ENCODE measurements around the gene BTLA.
"Not testable (repeated sequence)": the region's sequence is repeated elsewhere in the genome, so short reads cannot be mapped to it uniquely, and the experiment has no call there.

GRCh38 chr3:112494448-112494767 is 4.9 kb downstream of the BTLA start:
- TF ChIP-seq REST (IDR thresholded peaks at IDR 0.05; ENCODE audit: low read depth, low read length); ZBTB4 (CRISPR knock-in tag; IDR thresholded peaks at IDR 0.05); EGR1 (IDR thresholded peaks at IDR 0.05; ENCODE audit: borderline replicate concordance in 1 of 2, low read depth in 2 of 2, low read length in 2 of 2); CTCF (IDR thresholded peaks at IDR 0.05 in 2 of 3, conservative IDR thresholded peaks at IDR 0.05 in 1 of 3; ENCODE audit: control insufficient read depth in 2 of 3, extremely low read depth in 1 of 3, insufficient read depth in 1 of 3, low read depth in 3 of 3, low read length in 3 of 3); TAF1 (IDR thresholded peaks at IDR 0.05; ENCODE audit: borderline replicate concordance, low read depth, low read length); MXI1 (IDR thresholded peaks at IDR 0.05; ENCODE audit: low read depth, low read length); POLR2A (IDR thresholded peaks at IDR 0.05; ENCODE audit: low read depth, low read length): not testable (repeated sequence)
